Ascending aorta (tissue), 2 donors: ENCODE data around the gene LIN7B. TPM values are rescaled to one million over a fixed set of nuclear protein-coding genes. Genes with fewer than 3 reads are reported as not detected.

Experiments
- DNase-seq, 2 donors: peaks; one replicate each; pipeline ENCODE4 v3.0.0-alpha.2; 2019; ENCODE audit warnings: low spot score in 2 of 2
- H3K27ac ChIP-seq, 2 donors: fragments of 200-600 bp; sonication (generic); one replicate each; pipeline ENCODE4 v1.5.1; 2016 to 2017; ENCODE audit warnings: mild to moderate bottlenecking in 1 of 2
- H3K27me3 ChIP-seq: fragments of 200-600 bp; sonication (generic); one replicate; pipeline ENCODE4 v1.5.1; 2017
- H3K36me3 ChIP-seq, 2 donors: fragments of 200-600 bp; sonication (generic); one replicate each; pipeline ENCODE4 v1.5.1; 2016
- H3K4me1 ChIP-seq, 2 donors: fragments of 200-600 bp; sonication (generic); one replicate each; pipeline ENCODE4 v1.5.1; 2016 to 2017; ENCODE audit warnings: mild to moderate bottlenecking in 1 of 2
- H3K4me3 ChIP-seq, 2 donors: fragments of 200-600 bp; sonication (generic); one replicate each; pipeline ENCODE4 v1.5.1; 2016 to 2017; ENCODE audit warnings: mild to moderate bottlenecking in 1 of 2
- H3K9me3 ChIP-seq, 2 donors: fragments of 200-600 bp; sonication (generic); one replicate each; pipeline ENCODE4 v1.5.1; 2016
- CTCF ChIP-seq, 3 experiments: fragments of 200-600 bp in 2 of 3; fragments of 450-650 bp in 1 of 3; sonication (generic) in 2 of 3; IDR thresholded peaks; one replicate each; pipeline ENCODE4 v1.5.1; 2016 to 2019; ENCODE audit warnings: antibody characterized with exemption in 3 of 3, mild to moderate bottlenecking in 1 of 3, moderate library complexity in 1 of 3
- intact Hi-C: fragments of 100-400 bp; cut with DNase I; formaldehyde crosslinking; loops from one replicate; pipeline ENCODE4 v1.15.1; 2023
- total RNA-seq: library from RNA; depleted of rRNA; stranded (reverse); fragments of >200 nt; gene quantifications from one replicate; pipeline ENCODE4 v1.1.0, GENCODE V29; 2016

The LIN7B gene
- total RNA-seq, 1 donor from 2014 or later: 42.1 TPM

GRCh38 chr19:49091391-49092038, 22.7 kb upstream of the LIN7B start:
- intact Hi-C loops: no loop called here
- H3K4me3 ChIP-seq: no peak overlapping the region
- TF ChIP-seq CTCF (IDR thresholded peaks at IDR 0.05): no peak
- peaks cover 43 to 84% of the 10 kb centered on the region in 2 donors for H3K36me3 ChIP-seq
- no peak for DNase-seq
- no peaks in the 10 kb centered on the region for H3K9me3 ChIP-seq
- peaks cover 4 to 9% of the 10 kb centered on the region in 2 donors for H3K4me1 ChIP-seq
- no peaks in the 10 kb centered on the region for H3K27me3 ChIP-seq
- no peak overlapping the region for H3K27ac ChIP-seq

- TF ChIP-seq CTCF (IDR thresholded peaks at IDR 0.05): no peak
- Histone ChIP-seq H3K36me3 (peaks cover 44 to 88% of the 10 kb centered on the region in 2 donors), H3K4me3 (no peak overlapping the region), H3K27ac (no peak overlapping the region), H3K9me3 (no peaks in the 10 kb centered on the region), H3K4me1 (no peaks in the 10 kb centered on the region), H3K27me3 (no peaks in the 10 kb centered on the region)
- no peak for DNase-seq
- intact Hi-C loops: no loop called here
These were observed 21.5 kb upstream of the LIN7B start for GRCh38 chr19:49092686-49093085.

DNA sequence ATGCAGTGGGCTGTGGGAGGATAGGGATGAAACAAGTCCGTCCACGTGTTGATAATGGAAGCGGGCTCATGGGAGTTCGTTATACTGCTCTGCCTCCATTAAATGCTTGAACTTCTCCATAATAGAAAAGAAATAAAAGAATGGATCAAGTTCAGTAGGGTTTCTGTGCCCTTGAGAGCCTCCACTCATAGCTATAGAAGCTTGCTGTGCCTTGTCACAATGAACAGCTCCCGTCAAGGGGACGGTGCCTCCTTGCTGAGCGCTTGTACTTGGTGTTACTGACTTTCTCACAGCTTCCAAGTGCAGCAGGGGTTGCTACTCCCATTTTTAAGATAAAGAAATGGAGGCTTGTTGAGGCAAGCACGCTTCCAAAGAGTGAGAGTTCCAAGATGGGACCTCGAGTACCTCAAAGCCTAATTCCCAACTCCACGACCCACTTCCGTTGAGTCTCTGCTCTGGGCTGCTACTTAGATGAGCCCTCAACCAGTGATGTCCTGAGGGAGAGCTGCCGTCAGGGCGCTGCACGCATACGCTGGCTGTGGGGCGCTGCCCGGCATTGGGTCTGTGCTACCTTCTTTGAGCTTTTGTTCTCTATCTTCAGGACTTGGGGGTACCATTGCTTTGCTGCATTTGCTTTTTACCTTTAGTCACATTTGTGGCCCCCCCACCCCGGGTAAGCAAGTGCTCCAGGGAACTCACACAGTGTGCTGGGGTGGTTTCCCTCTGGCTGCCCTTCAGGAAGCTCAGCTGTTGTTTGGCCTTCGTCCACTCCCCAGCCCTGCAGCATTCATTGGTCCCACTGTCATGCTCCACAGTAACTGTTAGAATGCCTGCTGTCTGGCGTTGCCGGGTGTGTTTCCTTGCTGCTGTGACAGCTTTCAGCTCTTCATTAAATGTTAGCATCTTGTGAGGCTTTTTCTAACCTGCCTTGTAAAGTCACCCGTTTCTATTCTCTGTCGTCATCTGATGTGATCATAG, 19.4 kb upstream of the LIN7B start:
- Histone ChIP-seq H3K27me3 (no peaks in the 10 kb centered on the region), H3K4me1 (no peaks in the 10 kb centered on the region), H3K36me3 (peaks cover 57 to 93% of the 10 kb centered on the region in 2 donors), H3K27ac (no peak overlapping the region), H3K9me3 (no peaks in the 10 kb centered on the region), H3K4me3 (no peak overlapping the region)
- no peak for DNase-seq
- intact Hi-C loops: no loop called here
- TF ChIP-seq CTCF (IDR thresholded peaks at IDR 0.05): no peak

GRCh38 chr19:49097453-49098288, 16.5 kb upstream of the LIN7B start:
- peak; percentile 95 to 99 (median 98) for TF ChIP-seq CTCF (IDR thresholded peaks at IDR 0.05)
- Histone ChIP-seq H3K27ac (no peak overlapping the region), H3K36me3 (peaks cover 58 to 92% of the 10 kb centered on the region in 2 donors), H3K9me3 (no peaks in the 10 kb centered on the region), H3K4me3 (no peak overlapping the region), H3K4me1 (no peaks in the 10 kb centered on the region), H3K27me3 (no peaks in the 10 kb centered on the region)
- intact Hi-C loops: loop anchor here (1.0 to 2.0 kb wide), 3 partner anchors 48 to 111 kb away; no protein-coding TSS in a partner anchor
- DNase-seq: peak in 1 of 2 donors; percentile 80

- TF ChIP-seq CTCF (IDR thresholded peaks at IDR 0.05): no peak
- Histone ChIP-seq H3K9me3 (no peaks in the 10 kb centered on the region), H3K27ac (no peak overlapping the region), H3K36me3 (peaks cover 62 to 93% of the 10 kb centered on the region in 2 donors), H3K4me3 (no peak overlapping the region), H3K4me1 (no peaks in the 10 kb centered on the region), H3K27me3 (no peaks in the 10 kb centered on the region)
- DNase-seq: no peak
- intact Hi-C loops: loop anchor here (1.0 to 2.0 kb wide), 2 partner anchors 47 to 100 kb away; no protein-coding TSS in a partner anchor
These were observed 15.4 kb upstream of the LIN7B start for GRCh38 chr19:49098795-49099194.
